ENCODE measurements around the gene ADGRB2.

Gene ADGRB2

GRCh38 chr1:31764312-31765040, at the start of gene ADGRB2:
TSS of gene ADGRB2 (minus strand) at chr1:31764340. CDS start at chr1:31757221, 7,119 bp downstream.
- DNase-seq (ENCODE audit: low read depth) = peak; percentile 34

GRCh38 chr1:31812158-31812829, 48.2 kb upstream of the ADGRB2 start:
- DNase-seq (ENCODE audit: low read depth) = no peak

- DNase-seq (ENCODE audit: low read depth) = peak; percentile 45
Observed at GRCh38 chr1:31811605-31812004, 47.5 kb upstream of the ADGRB2 start.

- no peak for DNase-seq (ENCODE audit: low read depth)
Observed at GRCh38 chr1:31809698-31810097, 45.6 kb upstream of the ADGRB2 start.

GRCh38 chr1:31807273-31808048, 43.3 kb upstream of the ADGRB2 start:
- no peak for DNase-seq (ENCODE audit: low read depth)

- no peak for DNase-seq (ENCODE audit: low read depth)
Observed at GRCh38 chr1:31805318-31805717, 41.2 kb upstream of the ADGRB2 start.

GRCh38 chr1:31804098-31804497, 40.0 kb upstream of the ADGRB2 start:
- no peak for DNase-seq (ENCODE audit: low read depth)

GRCh38 chr1:31803610-31804009, 39.5 kb upstream of the ADGRB2 start:
- DNase-seq (ENCODE audit: low read depth) = no peak

- DNase-seq (ENCODE audit: low read depth) = peak; percentile 38
Observed at GRCh38 chr1:31802190-31803150, 38.3 kb upstream of the ADGRB2 start.

- no peak for DNase-seq (ENCODE audit: low read depth)
Observed at GRCh38 chr1:31801458-31801857, 37.3 kb upstream of the ADGRB2 start.

GRCh38 chr1:31800674-31800967, 36.5 kb upstream of the ADGRB2 start:
- DNase-seq (ENCODE audit: low read depth) = no peak

- no peak for DNase-seq (ENCODE audit: low read depth)
Observed at GRCh38 chr1:31799895-31800673, 35.9 kb upstream of the ADGRB2 start.

- no peak for DNase-seq (ENCODE audit: low read depth)
Observed at GRCh38 chr1:31799196-31799894, 35.2 kb upstream of the ADGRB2 start.

GRCh38 chr1:31798433-31799195, 34.5 kb upstream of the ADGRB2 start:
- DNase-seq (ENCODE audit: low read depth) = peak; percentile 95

- no peak for DNase-seq (ENCODE audit: low read depth)
Observed at GRCh38 chr1:31798086-31798432, 33.9 kb upstream of the ADGRB2 start.

- DNase-seq (ENCODE audit: low read depth) = no peak
Observed at GRCh38 chr1:31797216-31797615, 33.1 kb upstream of the ADGRB2 start.

- DNase-seq (ENCODE audit: low read depth) = no peak
Observed at GRCh38 chr1:31796707-31797106, 32.6 kb upstream of the ADGRB2 start.

GRCh38 chr1:31795801-31796621, 31.9 kb upstream of the ADGRB2 start:
- DNase-seq (ENCODE audit: low read depth) = peak; percentile 79

- DNase-seq (ENCODE audit: low read depth) = no peak
Observed at GRCh38 chr1:31795096-31795675, 31.0 kb upstream of the ADGRB2 start.

All from ELR (cell line).